GM19035 (cell line): Measurements from ENCODE around the gene TCEAL6.
"Not testable (repeated sequence)": the region's sequence is repeated elsewhere in the genome, so short reads cannot be mapped to it uniquely, and the experiment has no call there.

ENCODE experiments used
- ATAC-seq: cut with Tn5 transposase; IDR thresholded peaks from one replicate; pipeline ENCODE4 v1.9.1; 2021; ENCODE audit not compliant: unreplicated experiment

TCEAL6 gene

GRCh38 chrX:102142274-102142673, at the start of gene TCEAL6:
TCEAL6 (minus strand) TSS chrX:102142481.
- ATAC-seq, result not testable (repeated sequence)

- no peak for ATAC-seq
These were observed 43.9 kb upstream of the TCEAL6 start for GRCh38 chrX:102185967-102186720.

GRCh38 chrX:102155806-102156179, 13.5 kb upstream of the TCEAL6 start, which contains the start of gene BEX5:
BEX5 (minus strand) TSS chrX:102155977; CDS start chrX:102154265, 1,712 bp downstream.
- no peak for ATAC-seq

DNA sequence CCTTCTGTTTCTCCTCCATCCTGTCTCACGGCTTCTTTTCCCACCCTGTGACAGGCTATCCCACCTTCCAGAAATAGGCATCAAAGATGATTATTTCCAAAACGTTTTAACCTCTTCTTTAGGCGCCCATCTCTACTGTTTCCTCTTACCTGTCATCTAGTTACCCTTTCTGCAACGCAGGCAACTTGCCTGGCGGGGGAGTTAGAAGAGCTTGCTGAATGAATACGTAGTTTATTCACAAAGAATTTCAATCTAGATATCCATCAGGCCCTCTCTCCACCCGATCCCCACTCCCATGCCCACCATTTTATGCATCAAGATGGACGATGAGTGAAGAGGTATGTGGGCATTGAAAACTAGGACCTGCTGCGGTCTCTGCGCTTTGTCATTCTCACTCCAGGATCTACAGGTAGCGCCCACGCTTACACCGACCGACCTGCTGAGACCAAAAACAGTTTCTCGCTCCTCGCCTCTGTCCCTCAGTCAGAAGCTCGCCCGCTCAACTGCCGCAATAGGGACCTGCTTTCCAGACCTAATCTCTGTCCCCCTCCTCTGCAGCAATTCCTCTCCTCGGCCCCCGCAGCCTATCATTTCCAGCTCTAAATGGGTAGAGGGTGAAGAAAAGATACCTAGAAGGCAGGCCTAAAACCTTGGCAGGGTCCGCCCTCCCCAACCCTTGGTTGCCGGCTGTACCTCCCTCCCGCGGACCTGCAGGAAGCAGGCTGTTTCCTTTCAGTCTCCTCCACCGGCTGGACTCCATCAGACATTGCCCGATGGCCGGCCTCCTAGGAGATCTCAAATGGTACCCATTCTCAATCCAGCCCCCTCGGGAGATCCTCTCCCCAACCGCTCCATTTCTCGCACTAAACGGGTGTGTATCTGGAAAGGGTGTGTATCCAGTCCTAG, 12.9 kb upstream of the TCEAL6 start:
- no peak for ATAC-seq

- no peak for ATAC-seq
These were observed 12.1 kb upstream of the TCEAL6 start for GRCh38 chrX:102154218-102154860.

- not testable (repeated sequence) for ATAC-seq
These were observed 650 bp downstream of the TCEAL6 start for GRCh38 chrX:102141631-102142030.

- ATAC-seq, result not testable (repeated sequence)
These were observed 1.4 kb downstream of the TCEAL6 start for GRCh38 chrX:102140876-102141275.

GRCh38 chrX:102138064-102138463, 4.2 kb downstream of the TCEAL6 start:
- no peak for ATAC-seq

DNA sequence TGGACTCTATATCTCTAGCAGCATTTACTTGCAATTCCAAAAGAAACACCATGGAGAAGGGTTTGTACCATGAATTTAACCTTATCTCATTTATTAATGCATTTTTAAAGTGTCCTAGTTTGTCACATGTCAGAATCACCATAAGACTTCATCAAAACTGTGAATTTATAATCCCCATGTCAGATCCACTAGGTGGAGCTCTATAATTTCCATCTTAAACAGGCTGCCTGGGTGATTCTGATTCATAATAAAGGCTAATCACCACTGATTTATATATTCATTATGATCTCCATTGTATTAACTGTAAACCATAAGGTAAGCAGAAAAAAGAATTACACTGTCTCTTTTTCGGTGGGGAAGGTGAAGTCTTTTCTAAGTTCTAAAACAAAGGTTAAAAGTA, 12.8 kb downstream of the TCEAL6 start:
- no peak for ATAC-seq

DNA sequence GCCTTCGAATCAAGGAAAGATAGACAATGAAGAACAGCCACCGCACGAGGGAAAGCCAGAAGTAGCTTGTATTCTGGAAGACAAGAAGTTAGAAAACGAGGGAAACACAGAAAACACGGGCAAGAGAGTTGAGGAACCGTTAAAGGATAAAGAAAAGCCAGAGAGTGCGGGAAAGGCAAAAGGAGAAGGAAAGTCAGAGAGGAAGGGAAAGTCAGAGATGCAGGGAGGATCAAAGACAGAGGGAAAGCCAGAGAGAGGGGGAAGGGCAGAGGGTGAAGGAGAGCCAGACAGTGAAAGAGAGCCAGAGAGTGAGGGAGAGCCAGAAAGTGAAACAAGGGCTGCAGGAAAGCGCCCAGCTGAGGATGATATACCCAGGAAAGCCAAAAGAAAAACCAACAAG, 15.4 kb downstream of the TCEAL6 start:
- no peak for ATAC-seq

- not testable (repeated sequence) for ATAC-seq
These were observed 16.0 kb downstream of the TCEAL6 start for GRCh38 chrX:102126080-102126818.

DNA sequence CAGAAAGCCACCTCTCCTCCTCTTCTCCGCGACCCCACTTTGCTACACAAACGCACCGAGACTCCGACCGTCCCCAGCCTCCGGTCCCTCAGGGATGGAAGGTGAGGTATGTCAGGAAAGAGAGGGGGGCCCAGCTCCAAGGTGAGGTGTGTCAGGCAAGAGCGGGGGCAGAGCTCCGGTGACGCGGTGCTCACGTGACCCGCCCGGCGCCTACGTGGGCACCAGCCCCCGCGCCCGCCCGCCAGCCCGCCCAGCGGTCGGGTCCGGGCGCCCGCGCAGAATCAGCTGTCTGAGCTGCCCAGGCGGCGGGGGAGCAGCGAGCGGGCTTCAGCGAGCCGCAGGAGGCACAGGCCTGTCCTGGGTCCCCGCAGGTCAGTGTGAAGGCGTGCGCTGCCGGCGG, 16.8 kb downstream of the TCEAL6 start, which contains the start of gene TCEAL2:
Gene TCEAL2, plus strand, starts transcription at position 244 of the 400 bp plus-strand sequence. CDS start 1,152 bp downstream, outside the sequence.
- not testable (repeated sequence) for ATAC-seq

DNA sequence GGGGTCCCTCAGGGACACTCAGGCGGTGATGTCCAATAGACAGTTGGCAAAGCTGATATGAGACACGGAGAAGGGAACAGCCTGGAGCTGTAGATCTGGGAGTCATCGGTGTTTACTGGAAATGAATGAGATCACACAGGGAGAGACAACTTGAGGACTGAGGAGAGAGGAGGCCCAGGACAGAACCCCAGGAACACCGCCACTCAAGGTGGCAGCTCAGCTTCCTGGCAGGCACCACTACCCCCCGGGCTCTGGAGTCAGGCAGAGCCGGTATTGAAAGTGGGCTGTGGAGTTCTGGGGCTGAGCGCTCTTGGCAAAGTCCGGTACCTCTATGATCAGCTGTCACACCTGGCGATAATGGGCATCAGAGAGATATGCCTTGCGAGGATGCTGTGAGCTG, 17.3 kb downstream of the TCEAL6 start:
- not testable (repeated sequence) for ATAC-seq

DNA sequence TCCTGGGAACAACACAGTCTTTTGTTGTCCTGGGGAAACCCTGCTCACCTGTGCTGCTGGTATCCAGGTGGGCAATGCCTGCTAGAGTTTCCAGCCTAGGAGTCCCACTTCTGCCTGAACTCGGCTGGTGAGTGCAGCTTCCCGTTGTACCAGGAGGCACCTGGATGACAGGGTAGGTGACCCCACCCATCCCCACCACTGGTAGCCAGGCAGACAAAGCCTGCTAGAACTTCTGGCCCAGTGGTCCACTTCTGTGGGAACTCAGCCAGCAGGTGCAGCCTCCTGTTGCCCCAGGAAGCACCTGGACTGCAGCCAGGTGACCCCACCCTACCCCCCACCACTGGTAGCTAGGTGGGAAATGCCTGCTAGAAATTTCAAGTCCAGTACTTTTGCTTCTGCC, 26.5 kb downstream of the TCEAL6 start:
- no peak for ATAC-seq

- ATAC-seq, result no peak
These were observed 28.9 kb downstream of the TCEAL6 start for GRCh38 chrX:102113367-102113766.
